ENCODE results near the gene NFATC2IP. TPM values are rescaled to one million over a fixed set of nuclear protein-coding genes. Genes with fewer than 3 reads are reported as not detected.

NFATC2IP gene
- total and polyA plus RNA-seq, 10 of the 15 experiments (the other 5 are each of a cell fraction or from before 2014, with no cell fraction given) = 12.2 to 93.9 (median 46.9) TPM

- TF ChIP-seq RFX5 (IDR thresholded peaks at IDR 0.05; ENCODE audit: low read depth, low read length) (peak; percentile 66; the same call in 1 of the 2 replicates), MXI1 (IDR thresholded peaks at IDR 0.05; ENCODE audit: low read depth, low read length) (peak; percentile 57; the same call in 1 of the 2 replicates), EP300 (IDR thresholded peaks at IDR 0.05; ENCODE audit: borderline replicate concordance in 1 of 2, control insufficient read depth in 1 of 2, low read depth in 2 of 2, low read length in 2 of 2) (no peak), TAF1 (IDR thresholded peaks at IDR 0.05; ENCODE audit: borderline replicate concordance, low read depth, low read length) (peak; percentile 93), ZNF274 (IDR thresholded peaks at IDR 0.05; ENCODE audit: insufficient read depth, insufficient read length) (no peak), NFIC (IDR thresholded peaks at IDR 0.05; ENCODE audit: low read depth, low read length) (no peak), JUNB (IDR thresholded peaks at IDR 0.05) (no peak), MTA3 (IDR thresholded peaks at IDR 0.05; ENCODE audit: borderline replicate concordance, low read length) (no peak), BCLAF1 (IDR thresholded peaks at IDR 0.05) (no peak), SIX5 (IDR thresholded peaks at IDR 0.05; ENCODE audit: low read depth, low read length, severe bottlenecking) (peak; percentile 86), SREBF2 (IDR thresholded peaks at IDR 0.05; ENCODE audit: low read length) (0 out of 2 replicates have a peak, but pooled peaks have one; percentile 40), YBX1 (IDR thresholded peaks at IDR 0.05) (no peak)
- TF ChIP-seq, protein P1, sequence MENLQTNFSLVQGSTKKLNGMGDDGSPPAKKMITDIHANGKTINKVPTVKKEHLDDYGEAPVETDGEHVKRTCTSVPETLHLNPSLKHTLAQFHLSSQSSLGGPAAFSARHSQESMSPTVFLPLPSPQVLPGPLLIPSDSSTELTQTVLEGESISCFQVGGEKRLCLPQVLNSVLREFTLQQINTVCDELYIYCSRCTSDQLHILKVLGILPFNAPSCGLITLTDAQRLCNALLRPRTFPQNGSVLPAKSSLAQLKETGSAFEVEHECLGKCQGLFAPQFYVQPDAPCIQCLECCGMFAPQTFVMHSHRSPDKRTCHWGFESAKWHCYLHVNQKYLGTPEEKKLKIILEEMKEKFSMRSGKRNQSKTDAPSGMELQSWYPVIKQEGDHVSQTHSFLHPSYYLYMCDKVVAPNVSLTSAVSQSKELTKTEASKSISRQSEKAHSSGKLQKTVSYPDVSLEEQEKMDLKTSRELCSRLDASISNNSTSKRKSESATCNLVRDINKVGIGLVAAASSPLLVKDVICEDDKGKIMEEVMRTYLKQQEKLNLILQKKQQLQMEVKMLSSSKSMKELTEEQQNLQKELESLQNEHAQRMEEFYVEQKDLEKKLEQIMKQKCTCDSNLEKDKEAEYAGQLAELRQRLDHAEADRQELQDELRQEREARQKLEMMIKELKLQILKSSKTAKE (IDR thresholded peaks at IDR 0.05; ENCODE audit: low read depth, poor library complexity, severe bottlenecking) = peak; percentile 69
Observed at GRCh38 chr16:28950648-28951409, at the start of gene NFATC2IP (continued).
